Measurements from ENCODE around the gene TENM4. TPM values are rescaled to one million over a fixed set of nuclear protein-coding genes. Genes with fewer than 3 reads are reported as not detected.

Gene TENM4
- total RNA-seq, 1 donor from 2014 or later, result 0.63 TPM

- no peak for DNase-seq
- no peaks in the 10 kb centered on the region for H3K36me3 ChIP-seq
- H3K4me1 ChIP-seq, result peaks cover 18% of the 10 kb centered on the region
- no peaks in the 10 kb centered on the region for H3K27me3 ChIP-seq (ENCODE audit: low read depth)
- no peak overlapping the region for H3K4me3 ChIP-seq
- TF ChIP-seq CTCF (IDR thresholded peaks at IDR 0.05; ENCODE audit: borderline replicate concordance), result no peak
- intact Hi-C loops (cut with micrococcal nuclease), result no loop called here
- peaks cover 8% of the 10 kb centered on the region for H3K9me3 ChIP-seq (replicated peaks)
- peak overlapping the region; percentile 39 for H3K27ac ChIP-seq (replicated peaks)
These were observed 240.3 kb downstream of the TENM4 start for GRCh38 chr11:79200398-79201070.

- no peaks in the 10 kb centered on the region for H3K27me3 ChIP-seq (ENCODE audit: low read depth)
- H3K36me3 ChIP-seq, result no peaks in the 10 kb centered on the region
- no peak overlapping the region for H3K4me3 ChIP-seq
- peak overlapping the region; percentile 39 for H3K27ac ChIP-seq (replicated peaks)
- TF ChIP-seq CTCF (IDR thresholded peaks at IDR 0.05; ENCODE audit: borderline replicate concordance), result peak; percentile 18
- intact Hi-C loops (cut with micrococcal nuclease), result no loop called here
- H3K9me3 ChIP-seq (replicated peaks), result peaks cover 8% of the 10 kb centered on the region
- DNase-seq, result no peak
- H3K4me1 ChIP-seq, result peaks cover 18% of the 10 kb centered on the region
These were observed 241.0 kb downstream of the TENM4 start for GRCh38 chr11:79199729-79200354.

GRCh38 chr11:79198898-79199250 is 242.0 kb downstream of the TENM4 start:
- H3K4me3 ChIP-seq, result no peak overlapping the region
- H3K27me3 ChIP-seq (ENCODE audit: low read depth), result no peaks in the 10 kb centered on the region
- peaks cover 18% of the 10 kb centered on the region for H3K4me1 ChIP-seq
- H3K9me3 ChIP-seq (replicated peaks), result peaks cover 8% of the 10 kb centered on the region
- intact Hi-C loops (cut with micrococcal nuclease), result no loop called here
- H3K27ac ChIP-seq (replicated peaks), result no peak overlapping the region
- TF ChIP-seq CTCF (IDR thresholded peaks at IDR 0.05; ENCODE audit: borderline replicate concordance), result no peak
- no peak for DNase-seq
- H3K36me3 ChIP-seq, result no peaks in the 10 kb centered on the region

- Histone ChIP-seq H3K36me3 (no peaks in the 10 kb centered on the region), H3K27ac (replicated peaks) (no peak overlapping the region), H3K4me1 (peaks cover 18% of the 10 kb centered on the region), H3K9me3 (replicated peaks) (peaks cover 8% of the 10 kb centered on the region), H3K27me3 (ENCODE audit: low read depth) (no peaks in the 10 kb centered on the region), H3K4me3 (no peak overlapping the region)
- no peak for TF ChIP-seq CTCF (IDR thresholded peaks at IDR 0.05; ENCODE audit: borderline replicate concordance)
- intact Hi-C loops (cut with micrococcal nuclease), result no loop called here
- DNase-seq, result no peak
These were observed 242.5 kb downstream of the TENM4 start for GRCh38 chr11:79198203-79198897.

- Histone ChIP-seq H3K4me3 (no peak overlapping the region), H3K9me3 (replicated peaks) (peaks cover 8% of the 10 kb centered on the region), H3K36me3 (no peaks in the 10 kb centered on the region), H3K4me1 (peaks cover 18% of the 10 kb centered on the region), H3K27ac (replicated peaks) (no peak overlapping the region), H3K27me3 (ENCODE audit: low read depth) (no peaks in the 10 kb centered on the region)
- intact Hi-C loops (cut with micrococcal nuclease), result no loop called here
- DNase-seq, result no peak
- TF ChIP-seq CTCF (IDR thresholded peaks at IDR 0.05; ENCODE audit: borderline replicate concordance), result no peak
These were observed 243.9 kb downstream of the TENM4 start for GRCh38 chr11:79196950-79197349.
